ENCODE measurements around the gene HMG20B.

Gene HMG20B

GRCh38 chr19:3537438-3538240, 35.1 kb upstream of the HMG20B start:
- DNase-seq, result peak in 3 of 4 experiments; percentile 40 to 47 (median 44)

GRCh38 chr19:3538258-3538929, 34.4 kb upstream of the HMG20B start:
- DNase-seq, result peak in 1 of 4 experiments; percentile 11

- DNase-seq, result peak in 2 of 4 experiments; percentile 34 to 48
Measured at GRCh38 chr19:3538965-3539755, 33.6 kb upstream of the HMG20B start, which contains the start of gene TEKTIP1. Gene TEKTIP1, plus strand, starts transcription at chr19:3539174. Its CDS starts 4 bp downstream, at chr19:3539178.

- DNase-seq, result no peak
Measured at GRCh38 chr19:3539756-3540118, 33.0 kb upstream of the HMG20B start.

GRCh38 chr19:3543150-3544057, 29.3 kb upstream of the HMG20B start:
- no peak for DNase-seq

GRCh38 chr19:3544058-3544376, 28.7 kb upstream of the HMG20B start:
- DNase-seq, result no peak

- peak; percentile 77 to 89 (median 84) for DNase-seq
Measured at GRCh38 chr19:3544742-3545668, 27.7 kb upstream of the HMG20B start.

GRCh38 chr19:3545669-3546034, 27.1 kb upstream of the HMG20B start:
- no peak for DNase-seq

- no peak for DNase-seq
Measured at GRCh38 chr19:3546119-3546518, 26.6 kb upstream of the HMG20B start.

GRCh38 chr19:3547301-3547731, 25.4 kb upstream of the HMG20B start:
- DNase-seq, result peak in 3 of 4 experiments; percentile 41 to 69 (median 55)

- DNase-seq, result no peak
Measured at GRCh38 chr19:3547767-3548282, 24.9 kb upstream of the HMG20B start.

GRCh38 chr19:3548606-3549005, 24.1 kb upstream of the HMG20B start:
- peak; percentile 87 to 94 (median 91) for DNase-seq

- DNase-seq, result peak in 1 of 4 experiments; percentile 14
Measured at GRCh38 chr19:3549816-3550215, 22.9 kb upstream of the HMG20B start.

GRCh38 chr19:3550947-3551791, 21.6 kb upstream of the HMG20B start:
- peak in 1 of 4 experiments; percentile 19 for DNase-seq

- DNase-seq, result peak in 1 of 4 experiments; percentile 17
Measured at GRCh38 chr19:3551792-3552095, 21.0 kb upstream of the HMG20B start.

GRCh38 chr19:3554254-3555083, 18.3 kb upstream of the HMG20B start:
- peak in 3 of 4 experiments; percentile 61 to 71 (median 64) for DNase-seq

GRCh38 chr19:3555653-3556422, 16.9 kb upstream of the HMG20B start:
- no peak for DNase-seq

GRCh38 chr19:3556423-3556977, 16.2 kb upstream of the HMG20B start:
- peak in 1 of 4 experiments; percentile 44 for DNase-seq
